ENCODE data around the gene ANKH.

ANKH gene

GRCh38 chr5:14722923-14723322 lies 148.7 kb downstream of the ANKH start:
- Histone ChIP-seq H2BK5ac (ENCODE audit: low read depth, low read length, poor library complexity) (no peak overlapping the region), H3K79me1 (ENCODE audit: low read length) (peaks cover 4% of the 10 kb centered on the region), H3K27me3 (ENCODE audit: insufficient read depth, low read length) (no peaks in the 10 kb centered on the region), H3K14ac (ENCODE audit: low read length) (no peak overlapping the region), H4K8ac (ENCODE audit: low read depth, low read length) (no peak overlapping the region), H3K4me3 (ENCODE audit: low read depth, low read length) (no peak overlapping the region), H4K12ac (ENCODE audit: low read depth, low read length) (no peak overlapping the region), H3K9ac (ENCODE audit: low read length) (no peak overlapping the region), H3K18ac (ENCODE audit: low read length) (no peak overlapping the region), H2BK120ac (ENCODE audit: insufficient read depth, low read length, poor library complexity) (no peak overlapping the region), H3K27ac (ENCODE audit: low read depth, low read length) (no peak overlapping the region), H2BK12ac (ENCODE audit: low read length) (no peak overlapping the region), H3K23ac (ENCODE audit: low read length) (no peak overlapping the region), H3K4me2 (ENCODE audit: low read length) (no peak overlapping the region), H3K9me3 (ENCODE audit: insufficient read depth, low read depth, low read length) (no peaks in the 10 kb centered on the region), H3K36me3 (ENCODE audit: control insufficient read depth in 1 of 2, insufficient read depth in 2 of 2, low read length in 2 of 2) (no peaks in the 10 kb centered on the region), H3K4ac (ENCODE audit: low read depth, low read length) (no peak overlapping the region), H2AFZ (ENCODE audit: insufficient read depth, low read length, poor library complexity) (no peak overlapping the region), H2AK5ac (ENCODE audit: low read length) (no peak overlapping the region), H3K4me1 (ENCODE audit: control insufficient read depth in 1 of 2, insufficient read depth in 2 of 2, low read length in 2 of 2) (peaks cover 11 to 15% of the 10 kb centered on the region in 2 experiments), H4K91ac (ENCODE audit: low read depth, low read length) (no peak overlapping the region), H3K79me2 (ENCODE audit: control insufficient read depth, insufficient read depth, low read length, poor library complexity) (no peaks in the 10 kb centered on the region)
- DNase-seq = no peak
- WGBS (ENCODE audit: extremely low coverage, insufficient coverage, insufficient read length) = no CpG with 5 or more reads among the region's 8 CpGs

DNA sequence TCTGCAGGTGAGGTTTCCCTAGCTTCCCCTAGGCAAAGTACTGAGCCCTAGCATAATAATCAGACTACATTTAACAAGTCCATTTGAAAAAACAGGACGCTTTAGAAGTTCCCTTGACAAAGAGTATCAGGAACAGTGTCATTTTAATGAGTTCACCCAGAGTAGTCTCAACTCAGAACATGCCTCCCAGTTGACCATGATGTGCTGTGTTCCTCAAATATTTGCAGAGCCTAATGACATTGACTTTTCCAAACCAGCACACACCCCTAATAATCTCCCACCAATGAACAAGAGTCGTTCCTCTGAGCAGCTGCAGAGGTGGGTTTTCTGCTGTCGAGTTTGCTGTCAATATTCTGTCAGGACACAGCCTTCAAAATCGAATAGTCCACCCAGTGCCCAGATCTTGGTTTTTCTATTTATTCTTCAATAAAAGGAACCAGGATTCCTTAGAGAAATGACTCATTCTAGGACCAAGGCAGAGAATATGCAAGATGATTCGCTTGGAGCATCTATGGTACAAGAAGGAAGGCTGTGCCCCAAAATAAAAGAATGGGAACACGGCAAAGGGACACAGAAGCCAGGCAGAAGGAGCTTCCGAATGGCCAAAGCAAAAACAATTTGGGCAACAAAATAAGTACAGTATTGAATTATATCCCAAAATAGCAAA lies 149.5 kb downstream of the ANKH start:
- no peak overlapping the region for H3K4me2 ChIP-seq (ENCODE audit: low read length)

GRCh38 chr5:14720236-14720923 lies 151.2 kb downstream of the ANKH start:
- no peak overlapping the region for H4K12ac ChIP-seq (ENCODE audit: low read depth, low read length)
- no peak overlapping the region for H3K9ac ChIP-seq (ENCODE audit: low read length)
- no peak overlapping the region for H2BK120ac ChIP-seq (ENCODE audit: insufficient read depth, low read length, poor library complexity)
- H3K4me3 ChIP-seq (ENCODE audit: low read depth, low read length) = no peak overlapping the region
- H3K4ac ChIP-seq (ENCODE audit: low read depth, low read length) = no peak overlapping the region
- H3K36me3 ChIP-seq (ENCODE audit: control insufficient read depth in 1 of 2, insufficient read depth in 2 of 2, low read length in 2 of 2) = peaks cover 2 to 4% of the 10 kb centered on the region in 2 experiments
- H3K79me1 ChIP-seq (ENCODE audit: low read length) = no peaks in the 10 kb centered on the region
- peak; percentile 68 to 95 for DNase-seq
- no peak overlapping the region for H3K4me2 ChIP-seq (ENCODE audit: low read length)
- no peaks in the 10 kb centered on the region for H3K79me2 ChIP-seq (ENCODE audit: control insufficient read depth, insufficient read depth, low read length, poor library complexity)
- no peak overlapping the region for H2BK12ac ChIP-seq (ENCODE audit: low read length)
- no peak overlapping the region for H2BK5ac ChIP-seq (ENCODE audit: low read depth, low read length, poor library complexity)
- no peak overlapping the region for H4K91ac ChIP-seq (ENCODE audit: low read depth, low read length)
- no CpG with 5 or more reads among the region's 3 CpGs for WGBS (ENCODE audit: extremely low coverage, insufficient coverage, insufficient read length)
- H3K27me3 ChIP-seq (ENCODE audit: insufficient read depth, low read length) = no peaks in the 10 kb centered on the region
- no peak overlapping the region for H2AK5ac ChIP-seq (ENCODE audit: low read length)
- no peak overlapping the region for H4K8ac ChIP-seq (ENCODE audit: low read depth, low read length)
- peak overlapping the region; percentile 26 for H3K14ac ChIP-seq (ENCODE audit: low read length)
- no peak overlapping the region for H2AFZ ChIP-seq (ENCODE audit: insufficient read depth, low read length, poor library complexity)
- peaks cover 1 to 3% of the 10 kb centered on the region in 2 experiments for H3K4me1 ChIP-seq (ENCODE audit: control insufficient read depth in 1 of 2, insufficient read depth in 2 of 2, low read length in 2 of 2)
- H3K9me3 ChIP-seq (ENCODE audit: insufficient read depth, low read depth, low read length) = no peaks in the 10 kb centered on the region
- H3K18ac ChIP-seq (ENCODE audit: low read length) = no peak overlapping the region
- H3K27ac ChIP-seq (ENCODE audit: low read depth, low read length) = no peak overlapping the region
- no peak overlapping the region for H3K23ac ChIP-seq (ENCODE audit: low read length)

More for the DNA sequence above, 149.5 kb downstream of the ANKH start:
- Histone ChIP-seq H2BK5ac (ENCODE audit: low read depth, low read length, poor library complexity) (no peak overlapping the region), H3K9ac (ENCODE audit: low read length) (no peak overlapping the region), H2BK12ac (ENCODE audit: low read length) (no peak overlapping the region), H2AK5ac (ENCODE audit: low read length) (no peak overlapping the region), H3K4me1 (ENCODE audit: control insufficient read depth in 1 of 2, insufficient read depth in 2 of 2, low read length in 2 of 2) (peaks cover 11 to 13% of the 10 kb centered on the region in 2 experiments), H3K36me3 (ENCODE audit: control insufficient read depth in 1 of 2, insufficient read depth in 2 of 2, low read length in 2 of 2) (no peaks in the 10 kb centered on the region), H3K9me3 (ENCODE audit: insufficient read depth, low read depth, low read length) (no peaks in the 10 kb centered on the region), H3K4ac (ENCODE audit: low read depth, low read length) (no peak overlapping the region), H2BK120ac (ENCODE audit: insufficient read depth, low read length, poor library complexity) (no peak overlapping the region), H2AFZ (ENCODE audit: insufficient read depth, low read length, poor library complexity) (no peak overlapping the region), H3K14ac (ENCODE audit: low read length) (no peak overlapping the region), H3K27ac (ENCODE audit: low read depth, low read length) (no peak overlapping the region), H3K79me1 (ENCODE audit: low read length) (peaks cover 4% of the 10 kb centered on the region), H3K4me3 (ENCODE audit: low read depth, low read length) (no peak overlapping the region), H4K91ac (ENCODE audit: low read depth, low read length) (no peak overlapping the region), H3K79me2 (ENCODE audit: control insufficient read depth, insufficient read depth, low read length, poor library complexity) (no peaks in the 10 kb centered on the region), H3K23ac (ENCODE audit: low read length) (no peak overlapping the region), H4K8ac (ENCODE audit: low read depth, low read length) (no peak overlapping the region), H3K27me3 (ENCODE audit: insufficient read depth, low read length) (no peaks in the 10 kb centered on the region), H3K18ac (ENCODE audit: low read length) (no peak overlapping the region), H4K12ac (ENCODE audit: low read depth, low read length) (no peak overlapping the region)
- DNase-seq = no peak
- no CpG with 5 or more reads among the region's 7 CpGs for WGBS (ENCODE audit: extremely low coverage, insufficient coverage, insufficient read length)

DNA sequence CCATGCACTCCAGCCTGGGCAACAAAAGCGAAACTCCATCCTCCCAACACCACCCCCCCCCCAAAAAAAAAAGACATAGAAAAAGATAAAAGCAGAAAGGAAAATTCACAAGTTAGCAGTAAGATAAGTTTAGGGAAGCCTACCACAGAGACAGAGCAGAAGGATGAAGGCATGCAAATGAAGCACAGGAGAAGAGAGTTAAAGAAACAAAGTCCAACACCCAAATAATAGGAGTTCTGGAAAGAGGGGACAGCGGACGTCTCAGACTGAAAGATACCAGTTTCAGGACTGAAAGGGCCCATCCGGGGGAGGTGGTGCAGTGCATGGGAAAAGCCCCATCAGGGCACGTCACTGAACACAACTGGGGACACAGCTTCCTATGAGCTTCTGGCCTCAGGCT lies 152.8 kb downstream of the ANKH start:
- Histone ChIP-seq H4K8ac (ENCODE audit: low read depth, low read length) (no peak overlapping the region), H3K4me3 (ENCODE audit: low read depth, low read length) (no peak overlapping the region), H3K9ac (ENCODE audit: low read length) (no peak overlapping the region), H3K18ac (ENCODE audit: low read length) (no peak overlapping the region), H2AK5ac (ENCODE audit: low read length) (no peak overlapping the region), H3K4me1 (ENCODE audit: control insufficient read depth in 1 of 2, insufficient read depth in 2 of 2, low read length in 2 of 2) (peaks cover 3% of the 10 kb centered on the region in 2 experiments), H3K14ac (ENCODE audit: low read length) (no peak overlapping the region), H3K4me2 (ENCODE audit: low read length) (no peak overlapping the region), H3K27me3 (ENCODE audit: insufficient read depth, low read length) (no peaks in the 10 kb centered on the region), H4K12ac (ENCODE audit: low read depth, low read length) (no peak overlapping the region), H4K91ac (ENCODE audit: low read depth, low read length) (no peak overlapping the region), H3K23ac (ENCODE audit: low read length) (no peak overlapping the region), H2BK12ac (ENCODE audit: low read length) (no peak overlapping the region), H3K79me2 (ENCODE audit: control insufficient read depth, insufficient read depth, low read length, poor library complexity) (no peaks in the 10 kb centered on the region), H3K36me3 (ENCODE audit: control insufficient read depth in 1 of 2, insufficient read depth in 2 of 2, low read length in 2 of 2) (peaks cover 10 to 14% of the 10 kb centered on the region in 2 experiments), H3K4ac (ENCODE audit: low read depth, low read length) (no peak overlapping the region), H3K9me3 (ENCODE audit: insufficient read depth, low read depth, low read length) (no peaks in the 10 kb centered on the region), H2BK120ac (ENCODE audit: insufficient read depth, low read length, poor library complexity) (no peak overlapping the region), H3K27ac (ENCODE audit: low read depth, low read length) (no peak overlapping the region), H2BK5ac (ENCODE audit: low read depth, low read length, poor library complexity) (no peak overlapping the region), H3K79me1 (ENCODE audit: low read length) (no peaks in the 10 kb centered on the region), H2AFZ (ENCODE audit: insufficient read depth, low read length, poor library complexity) (no peak overlapping the region)
- no CpG with 5 or more reads among the region's 5 CpGs for WGBS (ENCODE audit: extremely low coverage, insufficient coverage, insufficient read length)
- no peak for DNase-seq
